ENCODE measurements around the gene ACKR3.

Gene ACKR3

GRCh38 chr2:236550290-236550689 is 19.3 kb upstream of the ACKR3 start:
- DNase-seq (ENCODE audit: low read depth) = no peak

- DNase-seq (ENCODE audit: low read depth) = no peak
Measured at GRCh38 chr2:236550701-236551465, 18.7 kb upstream of the ACKR3 start.

GRCh38 chr2:236551471-236552211 is 18.0 kb upstream of the ACKR3 start:
- DNase-seq (ENCODE audit: low read depth) = no peak

GRCh38 chr2:236552212-236552542 is 17.4 kb upstream of the ACKR3 start:
- DNase-seq (ENCODE audit: low read depth) = no peak

- no peak for DNase-seq (ENCODE audit: low read depth)
Measured at GRCh38 chr2:236552581-236553363, 16.9 kb upstream of the ACKR3 start.

GRCh38 chr2:236553522-236553921 is 16.1 kb upstream of the ACKR3 start:
- no peak for DNase-seq (ENCODE audit: low read depth)

- DNase-seq (ENCODE audit: low read depth) = no peak
Measured at GRCh38 chr2:236554629-236555282, 14.9 kb upstream of the ACKR3 start.

- DNase-seq (ENCODE audit: low read depth) = no peak
Measured at GRCh38 chr2:236555481-236555880, 14.1 kb upstream of the ACKR3 start.

GRCh38 chr2:236557306-236558030 is 12.2 kb upstream of the ACKR3 start:
- no peak for DNase-seq (ENCODE audit: low read depth)

GRCh38 chr2:236558036-236558435 is 11.6 kb upstream of the ACKR3 start:
- DNase-seq (ENCODE audit: low read depth) = no peak

- no peak for DNase-seq (ENCODE audit: low read depth)
Measured at GRCh38 chr2:236558993-236559978, 10.3 kb upstream of the ACKR3 start.

- DNase-seq (ENCODE audit: low read depth) = no peak
Measured at GRCh38 chr2:236561874-236562273, 7.8 kb upstream of the ACKR3 start.

GRCh38 chr2:236562434-236562833 is 7.2 kb upstream of the ACKR3 start:
- DNase-seq (ENCODE audit: low read depth) = no peak

- no peak for DNase-seq (ENCODE audit: low read depth)
Measured at GRCh38 chr2:236563953-236564352, 5.7 kb upstream of the ACKR3 start.

- no peak for DNase-seq (ENCODE audit: low read depth)
Measured at GRCh38 chr2:236565212-236565611, 4.4 kb upstream of the ACKR3 start.

GRCh38 chr2:236565879-236566402 is 3.7 kb upstream of the ACKR3 start:
- DNase-seq (ENCODE audit: low read depth) = no peak

GRCh38 chr2:236566596-236566995 is 3.0 kb upstream of the ACKR3 start:
- DNase-seq (ENCODE audit: low read depth) = no peak

GRCh38 chr2:236568068-236568921 is 1.3 kb upstream of the ACKR3 start:
- no peak for DNase-seq (ENCODE audit: low read depth)

- no peak for DNase-seq (ENCODE audit: low read depth)
Measured at GRCh38 chr2:236568922-236569572, 578 bp upstream of the ACKR3 start.
